ENCODE data around the gene FERMT2. TPM values are rescaled to one million over a fixed set of nuclear protein-coding genes. Genes with fewer than 3 reads are reported as not detected.

Gene FERMT2
- total RNA-seq, 1 donor from 2014 or later, result 324 TPM

DNA sequence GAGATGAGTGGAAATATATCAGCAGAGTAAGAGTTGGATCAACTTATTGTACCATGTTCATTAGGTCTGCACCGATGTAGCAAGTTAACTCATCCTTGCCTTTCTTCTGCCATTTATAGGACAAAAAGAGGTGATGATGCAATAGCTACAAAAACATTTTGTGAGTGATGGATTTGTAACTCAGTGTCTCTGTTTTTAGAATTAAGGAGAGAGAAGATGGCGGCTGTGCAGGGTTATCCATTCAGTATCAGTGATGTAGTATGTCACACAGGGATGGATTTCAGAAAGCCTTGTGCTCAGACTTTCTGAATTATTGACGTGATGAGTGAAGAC lies 97.4 kb downstream of the FERMT2 start:
- no peaks in the 10 kb centered on the region for H4K20me1 ChIP-seq (ENCODE audit: insufficient read depth, low read length)
- no peaks in the 10 kb centered on the region for H3K79me2 ChIP-seq (ENCODE audit: insufficient read depth, low read length)
- peaks cover 30% of the 10 kb centered on the region for H3K36me3 ChIP-seq (ENCODE audit: insufficient read depth, low read length)
- H3K4me3 ChIP-seq (ENCODE audit: insufficient read depth, low read depth, low read length), result no peak overlapping the region
- DNase-seq (ENCODE audit: low read depth) (no peak), FAIRE-seq (no peak)
- H3K9me3 ChIP-seq (ENCODE audit: insufficient read depth, low read depth, low read length), result no peaks in the 10 kb centered on the region
- no peaks in the 10 kb centered on the region for H3K27me3 ChIP-seq (ENCODE audit: insufficient read depth, low read length)
- Mint-ChIP-seq H3K4me3 (ENCODE audit: unreplicated experiment) (no peak overlapping the region), H3K27ac (ENCODE audit: unreplicated experiment) (no peak overlapping the region), H3K9me3 (ENCODE audit: unreplicated experiment) (peaks cover 1% of the 10 kb centered on the region), H3K27me3 (ENCODE audit: low read depth, unreplicated experiment) (no peaks in the 10 kb centered on the region), H3K4me1 (ENCODE audit: low read depth, unreplicated experiment) (peaks cover 23% of the 10 kb centered on the region), H3K36me3 (ENCODE audit: low read depth, unreplicated experiment) (peaks cover 19% of the 10 kb centered on the region)
- no peak overlapping the region for H3K9ac ChIP-seq (ENCODE audit: low read length)
- H3K4me2 ChIP-seq (ENCODE audit: low read length), result no peak overlapping the region
- no peak for TF ChIP-seq EZH2 (IDR thresholded peaks at IDR 0.05; ENCODE audit: insufficient read depth, low read length)
- TF ChIP-seq, protein P1, sequence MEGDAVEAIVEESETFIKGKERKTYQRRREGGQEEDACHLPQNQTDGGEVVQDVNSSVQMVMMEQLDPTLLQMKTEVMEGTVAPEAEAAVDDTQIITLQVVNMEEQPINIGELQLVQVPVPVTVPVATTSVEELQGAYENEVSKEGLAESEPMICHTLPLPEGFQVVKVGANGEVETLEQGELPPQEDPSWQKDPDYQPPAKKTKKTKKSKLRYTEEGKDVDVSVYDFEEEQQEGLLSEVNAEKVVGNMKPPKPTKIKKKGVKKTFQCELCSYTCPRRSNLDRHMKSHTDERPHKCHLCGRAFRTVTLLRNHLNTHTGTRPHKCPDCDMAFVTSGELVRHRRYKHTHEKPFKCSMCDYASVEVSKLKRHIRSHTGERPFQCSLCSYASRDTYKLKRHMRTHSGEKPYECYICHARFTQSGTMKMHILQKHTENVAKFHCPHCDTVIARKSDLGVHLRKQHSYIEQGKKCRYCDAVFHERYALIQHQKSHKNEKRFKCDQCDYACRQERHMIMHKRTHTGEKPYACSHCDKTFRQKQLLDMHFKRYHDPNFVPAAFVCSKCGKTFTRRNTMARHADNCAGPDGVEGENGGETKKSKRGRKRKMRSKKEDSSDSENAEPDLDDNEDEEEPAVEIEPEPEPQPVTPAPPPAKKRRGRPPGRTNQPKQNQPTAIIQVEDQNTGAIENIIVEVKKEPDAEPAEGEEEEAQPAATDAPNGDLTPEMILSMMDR (IDR thresholded peaks at IDR 0.05; ENCODE audit: insufficient read depth, low read depth, low read length), result no peak
- H3K4me1 ChIP-seq (ENCODE audit: insufficient read depth, low read length), result no peaks in the 10 kb centered on the region
- no peak overlapping the region for H3K27ac ChIP-seq (ENCODE audit: low read depth, low read length)
- no peak overlapping the region for H2AFZ ChIP-seq (ENCODE audit: low read depth, low read length)

DNA sequence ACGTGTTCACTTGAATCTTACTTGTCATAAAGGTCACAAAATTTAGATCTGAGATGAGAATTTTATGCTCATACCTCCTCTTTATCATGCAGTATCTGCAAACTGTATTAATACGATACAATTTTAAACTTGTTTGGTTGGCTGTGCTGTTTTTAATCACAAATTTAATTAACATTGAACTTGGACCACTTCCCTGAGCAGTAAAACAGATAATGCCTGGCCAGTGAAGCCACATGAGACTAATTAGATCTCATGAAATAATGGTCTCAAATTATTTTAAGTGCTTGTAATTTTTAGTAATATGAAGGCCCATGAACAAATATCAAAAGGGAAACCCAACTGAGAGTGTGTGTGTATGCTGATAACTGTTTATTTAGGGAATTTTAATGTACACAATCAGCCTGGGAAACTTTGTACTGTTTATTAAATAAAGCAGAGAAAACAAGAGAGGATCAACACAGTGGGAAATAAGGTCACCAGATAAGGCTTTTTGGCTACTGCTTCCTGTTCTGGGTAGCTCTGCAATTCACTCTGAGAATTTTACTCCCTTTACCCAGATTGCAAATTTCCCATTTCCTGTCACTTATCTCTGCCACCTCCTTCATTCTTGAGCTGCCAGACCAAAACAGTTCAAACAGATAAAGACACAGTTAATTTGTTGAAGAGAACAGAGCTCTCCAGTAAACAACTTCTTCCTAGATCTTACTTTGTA lies 97.9 kb downstream of the FERMT2 start:
- Histone ChIP-seq H3K9ac (ENCODE audit: low read length) (no peak overlapping the region), H2AFZ (ENCODE audit: low read depth, low read length) (no peak overlapping the region), H3K27ac (ENCODE audit: low read depth, low read length) (no peak overlapping the region), H4K20me1 (ENCODE audit: insufficient read depth, low read length) (no peaks in the 10 kb centered on the region), H3K27me3 (ENCODE audit: insufficient read depth, low read length) (no peaks in the 10 kb centered on the region), H3K79me2 (ENCODE audit: insufficient read depth, low read length) (no peaks in the 10 kb centered on the region), H3K4me3 (ENCODE audit: insufficient read depth, low read depth, low read length) (no peak overlapping the region), H3K4me2 (ENCODE audit: low read length) (no peak overlapping the region), H3K36me3 (ENCODE audit: insufficient read depth, low read length) (peaks cover 25% of the 10 kb centered on the region), H3K4me1 (ENCODE audit: insufficient read depth, low read length) (no peaks in the 10 kb centered on the region), H3K9me3 (ENCODE audit: insufficient read depth, low read depth, low read length) (no peaks in the 10 kb centered on the region)
- no peak for TF ChIP-seq EZH2 (IDR thresholded peaks at IDR 0.05; ENCODE audit: insufficient read depth, low read length)
- TF ChIP-seq, protein P1 (IDR thresholded peaks at IDR 0.05; ENCODE audit: insufficient read depth, low read depth, low read length), result no peak
- Mint-ChIP-seq H3K4me1 (ENCODE audit: low read depth, unreplicated experiment) (peaks cover 24% of the 10 kb centered on the region), H3K27me3 (ENCODE audit: low read depth, unreplicated experiment) (no peaks in the 10 kb centered on the region), H3K4me3 (ENCODE audit: unreplicated experiment) (no peak overlapping the region), H3K9me3 (ENCODE audit: unreplicated experiment) (peaks cover 1% of the 10 kb centered on the region), H3K36me3 (ENCODE audit: low read depth, unreplicated experiment) (peaks cover 14% of the 10 kb centered on the region), H3K27ac (ENCODE audit: unreplicated experiment) (no peak overlapping the region)
- DNase-seq (ENCODE audit: low read depth) (no peak), FAIRE-seq (no peak)

DNA sequence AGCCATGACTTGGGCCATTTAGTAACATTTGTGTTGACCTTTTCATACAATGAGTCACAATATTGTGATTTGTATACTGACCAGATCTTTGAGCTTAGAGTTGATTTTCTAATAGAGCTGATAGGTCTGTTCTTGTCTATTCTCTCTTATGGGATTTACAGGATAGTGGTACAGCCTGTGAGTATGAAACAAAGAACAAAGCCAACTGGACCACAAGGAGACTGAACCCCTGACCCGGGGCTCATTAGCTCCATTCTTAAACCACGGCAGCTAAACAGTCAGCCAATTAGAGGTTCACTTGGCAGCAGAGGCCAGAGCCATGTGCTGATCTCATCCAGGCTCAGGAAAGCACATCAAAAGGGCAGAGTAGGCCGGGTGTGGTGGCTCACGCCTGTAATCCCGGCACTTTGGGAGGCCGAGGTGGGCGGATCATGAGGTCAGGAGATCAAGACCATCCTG lies 100.4 kb downstream of the FERMT2 start:
- Histone ChIP-seq H4K20me1 (ENCODE audit: insufficient read depth, low read length) (no peaks in the 10 kb centered on the region), H3K9ac (ENCODE audit: low read length) (no peak overlapping the region), H2AFZ (ENCODE audit: low read depth, low read length) (no peak overlapping the region), H3K27me3 (ENCODE audit: insufficient read depth, low read length) (no peaks in the 10 kb centered on the region), H3K4me1 (ENCODE audit: insufficient read depth, low read length) (no peaks in the 10 kb centered on the region), H3K4me2 (ENCODE audit: low read length) (no peak overlapping the region), H3K79me2 (ENCODE audit: insufficient read depth, low read length) (no peaks in the 10 kb centered on the region), H3K36me3 (ENCODE audit: insufficient read depth, low read length) (peaks cover 7% of the 10 kb centered on the region), H3K9me3 (ENCODE audit: insufficient read depth, low read depth, low read length) (no peaks in the 10 kb centered on the region), H3K4me3 (ENCODE audit: insufficient read depth, low read depth, low read length) (no peak overlapping the region), H3K27ac (ENCODE audit: low read depth, low read length) (no peak overlapping the region)
- TF ChIP-seq EZH2 (IDR thresholded peaks at IDR 0.05; ENCODE audit: insufficient read depth, low read length), result no peak
- TF ChIP-seq, protein P1 (IDR thresholded peaks at IDR 0.05; ENCODE audit: insufficient read depth, low read depth, low read length), result no peak
- Mint-ChIP-seq H3K36me3 (ENCODE audit: low read depth, unreplicated experiment) (peaks cover 6% of the 10 kb centered on the region), H3K27me3 (ENCODE audit: low read depth, unreplicated experiment) (no peaks in the 10 kb centered on the region), H3K27ac (ENCODE audit: unreplicated experiment) (no peak overlapping the region), H3K4me1 (ENCODE audit: low read depth, unreplicated experiment) (peaks cover 20% of the 10 kb centered on the region), H3K4me3 (ENCODE audit: unreplicated experiment) (no peak overlapping the region), H3K9me3 (ENCODE audit: unreplicated experiment) (no peaks in the 10 kb centered on the region)
- no peak for DNase-seq (ENCODE audit: low read depth)
- no peak for FAIRE-seq
